Left colon (tissue), 2 donors: ENCODE results near the gene KRTAP13-4. TPM values are rescaled to one million over a fixed set of nuclear protein-coding genes. Genes with fewer than 3 reads are reported as not detected.

ENCODE experiments used
- ATAC-seq: fragments of 200-7000 bp; cut with Tn5 transposase; one replicate; pipeline ENCODE4 v1.9.1; 2020; ENCODE audit warnings: mild to moderate bottlenecking, moderate library complexity
- DNase-seq, 2 donors: peaks; one replicate each; pipeline ENCODE4 v3.0.0-alpha.2; 2020
- intact Hi-C, 2 donors: fragments of 100-400 bp; cut with DNase I in 1 of 2; cut with micrococcal nuclease in 1 of 2; formaldehyde crosslinking; loops; one replicate each; pipeline versions ENCODE4 v1.11.2 to v1.14.0; 2022; cut with DNase I, micrococcal nuclease
- total RNA-seq, 2 donors: library from RNA; stranded (reverse); fragmentation: NEBNext Ultra II Directional; extraction: Animal tissue kit (Norgen Biotek cat#: 25700); gene quantifications; one replicate each; pipeline ENCODE4 v1.2.1, GENCODE V29; 2021
- donor health status: DM: no; HTN: no; CAD: no.
- donor health status: DM: yes; HTN: yes; CAD: no.

Gene KRTAP13-4
- total RNA-seq, 2 donors from 2014 or later = not detected

- intact Hi-C loops = no loop called here
- ATAC-seq = no peak
- no peak for DNase-seq
Observed at GRCh38 chr21:30479259-30479658, 49.2 kb downstream of the KRTAP13-4 start.

- intact Hi-C loops = no loop called here
- ATAC-seq = no peak
- DNase-seq = no peak
Observed at GRCh38 chr21:30480145-30480544, 50.1 kb downstream of the KRTAP13-4 start, which contains the start of gene KRTAP19-1. Gene KRTAP19-1, minus strand, starts transcription at chr21:30480367. Its CDS starts 50 bp downstream, at chr21:30480317.

Other genes with a start within 250 kb of the KRTAP13-4 start
- 10 to 100 TPM; 65.7 to 89.0 TPM for gene CLDN8, start 214.1 kb upstream of the KRTAP13-4 start, total RNA-seq
- gene KRTAP24-1, start 147.3 kb upstream of the KRTAP13-4 start, total RNA-seq = not detected
- not detected for gene KRTAP25-1, start 140.7 kb upstream of the KRTAP13-4 start, total RNA-seq
- gene KRTAP26-1, start 109.9 kb upstream of the KRTAP13-4 start, total RNA-seq = not detected
- not detected for gene KRTAP27-1, start 92.5 kb upstream of the KRTAP13-4 start, total RNA-seq
- not detected for gene KRTAP23-1, start 81.6 kb upstream of the KRTAP13-4 start, total RNA-seq
- gene KRTAP13-2, start 57.9 kb upstream of the KRTAP13-4 start, total RNA-seq = 1 to 10 TPM; 1.9 to 10.0 TPM
- not detected for gene KRTAP13-1, start 34.2 kb upstream of the KRTAP13-4 start, total RNA-seq
- gene KRTAP13-3, start 4.3 kb upstream of the KRTAP13-4 start, total RNA-seq = not detected
- not detected for gene KRTAP15-1, start 10.1 kb downstream of the KRTAP13-4 start, total RNA-seq
- not detected for gene KRTAP19-1, start 50.1 kb downstream of the KRTAP13-4 start, total RNA-seq
- gene KRTAP19-2, start 57.2 kb downstream of the KRTAP13-4 start, total RNA-seq = not detected
- not detected for gene KRTAP19-3, start 61.8 kb downstream of the KRTAP13-4 start, total RNA-seq
- gene KRTAP19-4, start 66.9 kb downstream of the KRTAP13-4 start, total RNA-seq = not detected
- not detected for gene KRTAP19-5, start 71.9 kb downstream of the KRTAP13-4 start, total RNA-seq
- gene KRTAP19-6, start 111.6 kb downstream of the KRTAP13-4 start, total RNA-seq = not detected
- gene KRTAP19-7, start 131.1 kb downstream of the KRTAP13-4 start, total RNA-seq = not detected
- not detected for gene KRTAP22-2, start 160.2 kb downstream of the KRTAP13-4 start, total RNA-seq
- not detected for gene KRTAP6-3, start 162.2 kb downstream of the KRTAP13-4 start, total RNA-seq
- gene KRTAP6-2, start 168.7 kb downstream of the KRTAP13-4 start, total RNA-seq = not detected
- gene KRTAP22-1, start 170.9 kb downstream of the KRTAP13-4 start, total RNA-seq = not detected
- not detected for gene KRTAP6-1, start 183.7 kb downstream of the KRTAP13-4 start, total RNA-seq
- gene KRTAP20-1, start 186.2 kb downstream of the KRTAP13-4 start, total RNA-seq = not detected
- not detected for gene KRTAP20-4, start 190.4 kb downstream of the KRTAP13-4 start, total RNA-seq
- not detected for gene KRTAP20-2, start 205.0 kb downstream of the KRTAP13-4 start, total RNA-seq
- gene KRTAP20-3, start 212.6 kb downstream of the KRTAP13-4 start, total RNA-seq = not detected